Vagina (tissue), 2 donors: Measurements from ENCODE around the gene GADD45B.

Source experiments
- CTCF ChIP-seq, 3 experiments: fragments of 450-650 bp in 2 of 3; fragments of 200-600 bp in 1 of 3; sonication (generic) in 1 of 3; IDR thresholded peaks; one replicate each; pipeline ENCODE4 v1.5.1; 2017 to 2019; ENCODE audit warnings: antibody characterized with exemption in 3 of 3, mild to moderate bottlenecking in 2 of 3, moderate library complexity in 2 of 3
- POLR2A ChIP-seq, 2 donors: fragments of 450-650 bp; IDR thresholded peaks; one replicate each; pipeline ENCODE4 v1.6.1; 2017; ENCODE audit warnings: antibody characterized with exemption in 2 of 2, mild to moderate bottlenecking in 2 of 2, moderate library complexity in 2 of 2
- POLR2AphosphoS5 ChIP-seq, 2 donors: sonication (generic); formaldehyde crosslinking; IDR thresholded peaks; one replicate each; pipeline ENCODE4 v1.9.0; 2017; ENCODE audit warnings: antibody characterized with exemption in 2 of 2, mild to moderate bottlenecking in 2 of 2, low read depth in 1 of 2; ENCODE audit not compliant: insufficient read depth in 1 of 2

GRCh38 chr19:2455851-2456570 lies 19.9 kb upstream of the GADD45B start:
- TF ChIP-seq POLR2A (IDR thresholded peaks at IDR 0.05) = no peak
- no peak for TF ChIP-seq CTCF (IDR thresholded peaks at IDR 0.05)
- TF ChIP-seq POLR2AphosphoS5 (IDR thresholded peaks at IDR 0.05; ENCODE audit: insufficient read depth in 1 of 2, low read depth in 1 of 2) = no peak
